SK-N-SH (cell line): Measurements from ENCODE around the gene ASAP2.

Experiments used
- EP300 ChIP-seq, 2 experiments: IDR thresholded peaks; 2 replicates each; pipeline versions ENCODE4 v1.4.0 to v1.6.1; 2012; ENCODE audit warnings: borderline replicate concordance in 1 of 2, low read depth in 1 of 2, low read length in 1 of 2
- EZH2phosphoT487 ChIP-seq: fragments of 200-600 bp; sonication (generic); IDR thresholded peaks from 2 replicates; pipeline ENCODE4 v1.6.1; 2017; ENCODE audit warnings: low read depth, mixed run types, mild to moderate bottlenecking, antibody characterized with exemption, moderate library complexity, borderline replicate concordance
- GABPA ChIP-seq: IDR thresholded peaks from 2 replicates; pipeline ENCODE4 v1.4.0; 2012; ENCODE audit warnings: low read depth, mild to moderate bottlenecking
- NRF1 ChIP-seq: IDR thresholded peaks from 2 replicates; pipeline ENCODE4 v1.6.1; 2012; ENCODE audit warnings: low read depth, mild to moderate bottlenecking, low read length
- POLR2AphosphoS5 ChIP-seq: IDR thresholded peaks from 2 replicates; pipeline ENCODE4 v1.6.1; 2012; ENCODE audit warnings: low read depth, low read length
- RAD21 ChIP-seq: IDR thresholded peaks from 2 replicates; pipeline ENCODE4 v1.6.1; 2012; ENCODE audit warnings: mild to moderate bottlenecking, low read length
- RCOR1 ChIP-seq: fragments of 150-350 bp; IDR thresholded peaks from 2 replicates; pipeline ENCODE4 v1.6.1; 2017; ENCODE audit warnings: antibody characterized with exemption, low read length
- SMC3 ChIP-seq: IDR thresholded peaks from 2 replicates; pipeline ENCODE4 v1.6.1; 2012; ENCODE audit warnings: low read depth, low read length, improper control_type of control experiment
- TF ChIP-seq, protein P1 (sequence below): fragments of 200-600 bp; sonication (generic); IDR thresholded peaks from 2 replicates; pipeline ENCODE4 v1.6.1; 2017; ENCODE audit warnings: antibody characterized with exemption, mild to moderate bottlenecking, moderate library complexity
- TF ChIP-seq, protein P2 (sequence below): IDR thresholded peaks from 2 replicates; pipeline ENCODE4; 2012
- TF ChIP-seq, protein P3 (sequence below): IDR thresholded peaks from 2 replicates; pipeline ENCODE4 v1.4.0; 2012; ENCODE audit warnings: low read depth
- TF ChIP-seq, protein P4 (sequence below): IDR thresholded peaks from 2 replicates; pipeline ENCODE4 v1.4.0; 2012; ENCODE audit warnings: low read depth, borderline replicate concordance

DNA sequence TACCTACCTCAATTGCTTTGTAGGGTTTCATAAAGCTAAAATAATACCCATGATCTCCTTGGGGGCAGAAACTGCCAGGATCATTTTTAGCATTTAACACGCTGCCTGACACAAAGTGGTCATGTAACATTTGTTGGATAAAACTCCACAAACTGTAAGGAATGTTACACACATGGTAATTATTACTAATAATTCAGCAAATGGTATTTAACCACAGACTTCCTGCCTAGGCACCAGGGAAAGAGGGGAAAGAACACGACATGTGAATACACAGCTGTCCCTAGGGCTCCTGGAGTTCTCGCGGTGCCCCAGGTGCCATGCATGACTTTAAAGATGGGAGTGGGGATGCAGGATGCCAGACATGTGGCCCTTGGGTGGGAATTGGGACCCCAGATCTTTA lies 43.5 kb downstream of the ASAP2 start:
- no peak for TF ChIP-seq RCOR1
- no peak for TF ChIP-seq GABPA
- TF ChIP-seq, protein P1, sequence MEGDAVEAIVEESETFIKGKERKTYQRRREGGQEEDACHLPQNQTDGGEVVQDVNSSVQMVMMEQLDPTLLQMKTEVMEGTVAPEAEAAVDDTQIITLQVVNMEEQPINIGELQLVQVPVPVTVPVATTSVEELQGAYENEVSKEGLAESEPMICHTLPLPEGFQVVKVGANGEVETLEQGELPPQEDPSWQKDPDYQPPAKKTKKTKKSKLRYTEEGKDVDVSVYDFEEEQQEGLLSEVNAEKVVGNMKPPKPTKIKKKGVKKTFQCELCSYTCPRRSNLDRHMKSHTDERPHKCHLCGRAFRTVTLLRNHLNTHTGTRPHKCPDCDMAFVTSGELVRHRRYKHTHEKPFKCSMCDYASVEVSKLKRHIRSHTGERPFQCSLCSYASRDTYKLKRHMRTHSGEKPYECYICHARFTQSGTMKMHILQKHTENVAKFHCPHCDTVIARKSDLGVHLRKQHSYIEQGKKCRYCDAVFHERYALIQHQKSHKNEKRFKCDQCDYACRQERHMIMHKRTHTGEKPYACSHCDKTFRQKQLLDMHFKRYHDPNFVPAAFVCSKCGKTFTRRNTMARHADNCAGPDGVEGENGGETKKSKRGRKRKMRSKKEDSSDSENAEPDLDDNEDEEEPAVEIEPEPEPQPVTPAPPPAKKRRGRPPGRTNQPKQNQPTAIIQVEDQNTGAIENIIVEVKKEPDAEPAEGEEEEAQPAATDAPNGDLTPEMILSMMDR, result no peak
- TF ChIP-seq, protein P2, sequence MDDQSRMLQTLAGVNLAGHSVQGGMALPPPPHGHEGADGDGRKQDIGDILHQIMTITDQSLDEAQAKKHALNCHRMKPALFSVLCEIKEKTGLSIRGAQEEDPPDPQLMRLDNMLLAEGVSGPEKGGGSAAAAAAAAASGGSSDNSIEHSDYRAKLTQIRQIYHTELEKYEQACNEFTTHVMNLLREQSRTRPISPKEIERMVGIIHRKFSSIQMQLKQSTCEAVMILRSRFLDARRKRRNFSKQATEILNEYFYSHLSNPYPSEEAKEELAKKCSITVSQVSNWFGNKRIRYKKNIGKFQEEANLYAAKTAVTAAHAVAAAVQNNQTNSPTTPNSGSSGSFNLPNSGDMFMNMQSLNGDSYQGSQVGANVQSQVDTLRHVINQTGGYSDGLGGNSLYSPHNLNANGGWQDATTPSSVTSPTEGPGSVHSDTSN, result no peak
- no peak for TF ChIP-seq EZH2phosphoT487
- TF ChIP-seq SMC3, result no peak
- TF ChIP-seq RAD21, result no peak
- no peak for TF ChIP-seq POLR2AphosphoS5
- TF ChIP-seq, protein P3, sequence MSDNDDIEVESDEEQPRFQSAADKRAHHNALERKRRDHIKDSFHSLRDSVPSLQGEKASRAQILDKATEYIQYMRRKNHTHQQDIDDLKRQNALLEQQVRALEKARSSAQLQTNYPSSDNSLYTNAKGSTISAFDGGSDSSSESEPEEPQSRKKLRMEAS, result no peak
- TF ChIP-seq, protein P4, sequence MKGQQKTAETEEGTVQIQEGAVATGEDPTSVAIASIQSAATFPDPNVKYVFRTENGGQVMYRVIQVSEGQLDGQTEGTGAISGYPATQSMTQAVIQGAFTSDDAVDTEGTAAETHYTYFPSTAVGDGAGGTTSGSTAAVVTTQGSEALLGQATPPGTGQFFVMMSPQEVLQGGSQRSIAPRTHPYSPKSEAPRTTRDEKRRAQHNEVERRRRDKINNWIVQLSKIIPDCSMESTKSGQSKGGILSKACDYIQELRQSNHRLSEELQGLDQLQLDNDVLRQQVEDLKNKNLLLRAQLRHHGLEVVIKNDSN, result no peak
- no peak for TF ChIP-seq EP300 (IDR thresholded peaks at IDR 0.05; ENCODE audit: borderline replicate concordance in 1 of 2, low read depth in 1 of 2, low read length in 1 of 2)
- TF ChIP-seq NRF1, result no peak
